ENCODE data around the gene CADM3. TPM values are rescaled to one million over a fixed set of nuclear protein-coding genes. Genes with fewer than 3 reads are reported as not detected.

CADM3 gene
- total and polyA plus RNA-seq, 2 donors, result 0.42 to 1.1 TPM

DNA sequence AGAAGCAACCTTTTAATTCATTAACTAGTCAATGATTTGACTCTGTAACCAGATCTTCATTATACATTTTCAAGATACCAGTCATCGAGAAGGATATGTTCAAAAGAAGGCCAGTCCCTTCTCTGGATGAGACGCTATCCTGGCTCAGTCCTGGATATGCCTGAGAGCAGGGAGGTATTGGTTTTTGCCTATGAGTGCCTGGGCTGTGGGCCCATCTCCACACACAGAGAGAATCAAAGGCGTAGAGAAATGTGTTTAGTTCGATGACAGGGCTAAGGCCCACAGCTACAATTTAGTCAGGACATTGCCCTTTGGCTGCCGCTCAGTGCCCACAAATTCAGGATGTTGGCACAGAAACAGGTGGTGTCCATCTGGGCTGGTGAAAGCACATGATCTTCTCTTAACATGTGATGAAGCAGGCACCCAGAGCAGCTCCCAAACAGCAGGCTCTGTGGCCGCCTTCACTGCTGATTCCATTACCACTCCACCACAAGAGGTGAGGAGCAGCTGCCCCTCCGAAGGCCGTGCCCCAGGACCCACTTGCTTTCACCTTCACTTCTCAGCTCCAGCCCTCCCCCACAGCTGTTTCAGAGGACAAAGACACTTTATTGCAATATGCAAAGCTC is 58.0 kb downstream of the CADM3 start:
- H3K4me1 ChIP-seq (ENCODE audit: control insufficient read depth in 2 of 2, insufficient read depth in 2 of 2, low read length in 2 of 2), result no peaks in the 10 kb centered on the region
- no peak overlapping the region for H3K4me3 ChIP-seq (ENCODE audit: low read length in 2 of 2)
- H3K27ac ChIP-seq (ENCODE audit: low read depth in 1 of 2, low read length in 1 of 2), result no peak overlapping the region
- no peak for DNase-seq (ENCODE audit: low read depth in 6 of 9, low spot score in 9 of 9)
- H3K36me3 ChIP-seq (ENCODE audit: control insufficient read depth in 2 of 2, insufficient read depth in 2 of 2, low read length in 1 of 2), result no peaks in the 10 kb centered on the region
- H3K27me3 ChIP-seq (ENCODE audit: control insufficient read depth in 2 of 2, insufficient read depth in 1 of 2, low read length in 1 of 2), result no peaks in the 10 kb centered on the region
- 95% methylated on average over 8 of the region's 8 CpGs for WGBS
- H3K9me3 ChIP-seq (ENCODE audit: control insufficient read depth in 2 of 2, insufficient read depth in 1 of 2, low read length in 1 of 2), result no peaks in the 10 kb centered on the region

- Histone ChIP-seq H3K27ac (ENCODE audit: low read depth in 1 of 2, low read length in 1 of 2) (no peak overlapping the region), H3K27me3 (ENCODE audit: control insufficient read depth in 2 of 2, insufficient read depth in 1 of 2, low read length in 1 of 2) (no peaks in the 10 kb centered on the region), H3K9me3 (ENCODE audit: control insufficient read depth in 2 of 2, insufficient read depth in 1 of 2, low read length in 1 of 2) (no peaks in the 10 kb centered on the region), H3K4me1 (ENCODE audit: control insufficient read depth in 2 of 2, insufficient read depth in 2 of 2, low read length in 2 of 2) (no peaks in the 10 kb centered on the region), H3K36me3 (ENCODE audit: control insufficient read depth in 2 of 2, insufficient read depth in 2 of 2, low read length in 1 of 2) (no peaks in the 10 kb centered on the region), H3K4me3 (ENCODE audit: low read length in 2 of 2) (no peak overlapping the region)
- WGBS, result 54% methylated on average over 1 of the region's 1 CpG
- DNase-seq (ENCODE audit: low read depth in 6 of 9, low spot score in 9 of 9), result no peak
Measured at GRCh38 chr1:159229896-159230295, 58.5 kb downstream of the CADM3 start.

- WGBS, result 84% methylated on average over 4 of the region's 4 CpGs
- H3K36me3 ChIP-seq (ENCODE audit: control insufficient read depth in 2 of 2, insufficient read depth in 2 of 2, low read length in 1 of 2), result no peaks in the 10 kb centered on the region
- H3K4me1 ChIP-seq (ENCODE audit: control insufficient read depth in 2 of 2, insufficient read depth in 2 of 2, low read length in 2 of 2), result no peaks in the 10 kb centered on the region
Measured at GRCh38 chr1:159239551-159240220, 68.3 kb downstream of the CADM3 start.

DNA sequence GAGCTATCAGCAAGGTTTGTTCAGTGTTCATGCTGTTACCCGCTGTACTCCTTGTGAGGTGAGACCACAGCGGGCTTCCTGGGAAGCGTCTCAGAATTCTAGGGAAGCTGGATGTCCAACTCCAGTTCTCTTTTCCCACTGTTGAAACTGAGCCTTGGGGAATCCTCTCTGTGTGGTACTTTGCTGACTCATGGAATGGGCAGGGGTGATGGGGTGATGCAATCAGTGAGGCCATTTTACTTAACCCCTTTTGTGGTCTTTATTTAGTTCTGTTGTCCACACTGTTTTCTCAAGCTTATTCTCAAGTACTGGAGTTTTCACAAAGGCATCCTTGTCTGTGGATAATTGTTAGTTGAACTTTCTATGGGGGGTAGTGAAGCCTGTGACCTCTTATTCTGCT is 75.9 kb downstream of the CADM3 start:
- no peaks in the 10 kb centered on the region for H3K4me1 ChIP-seq (ENCODE audit: control insufficient read depth in 2 of 2, insufficient read depth in 2 of 2, low read length in 2 of 2)
- no peak overlapping the region for H3K4me3 ChIP-seq (ENCODE audit: low read length in 2 of 2)
- DNase-seq (ENCODE audit: low read depth in 6 of 9, low spot score in 9 of 9), result no peak
- no peaks in the 10 kb centered on the region for H3K27me3 ChIP-seq (ENCODE audit: control insufficient read depth in 2 of 2, insufficient read depth in 1 of 2, low read length in 1 of 2)
- no peak overlapping the region for H3K27ac ChIP-seq (ENCODE audit: low read depth in 1 of 2, low read length in 1 of 2)
- H3K36me3 ChIP-seq (ENCODE audit: control insufficient read depth in 2 of 2, insufficient read depth in 2 of 2, low read length in 1 of 2), result no peaks in the 10 kb centered on the region
- peaks cover 0 to 9% of the 10 kb centered on the region in 2 donors for H3K9me3 ChIP-seq (ENCODE audit: control insufficient read depth in 2 of 2, insufficient read depth in 1 of 2, low read length in 1 of 2)
- WGBS, result 80% methylated on average over 3 of the region's 3 CpGs

More at GRCh38 chr1:159239551-159240220, 68.3 kb downstream of the CADM3 start:
- Histone ChIP-seq H3K27ac (ENCODE audit: low read depth in 1 of 2, low read length in 1 of 2) (no peak overlapping the region), H3K4me3 (ENCODE audit: low read length in 2 of 2) (no peak overlapping the region), H3K27me3 (ENCODE audit: control insufficient read depth in 2 of 2, insufficient read depth in 1 of 2, low read length in 1 of 2) (no peaks in the 10 kb centered on the region), H3K9me3 (ENCODE audit: control insufficient read depth in 2 of 2, insufficient read depth in 1 of 2, low read length in 1 of 2) (no peaks in the 10 kb centered on the region)
- no peak for DNase-seq (ENCODE audit: low read depth in 6 of 9, low spot score in 9 of 9)

DNA sequence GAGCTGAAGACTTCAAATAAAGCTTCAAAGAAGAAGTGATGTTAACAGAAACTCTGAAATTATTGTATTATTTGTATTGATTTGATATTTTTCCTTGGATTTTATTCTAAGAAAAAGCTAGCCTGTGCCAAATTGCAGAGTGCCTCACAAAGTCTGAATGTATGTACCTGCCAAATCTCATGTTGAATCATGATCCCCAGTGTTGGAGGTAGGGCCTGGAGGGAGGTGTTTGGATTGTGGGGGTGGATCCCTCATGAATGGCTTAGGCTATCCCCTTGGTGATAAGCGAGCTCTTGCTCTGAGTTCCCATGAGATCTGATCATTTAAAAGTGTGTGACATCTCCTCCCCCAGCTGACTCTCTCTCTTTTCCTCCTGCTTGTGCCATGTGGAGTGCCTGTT is 76.9 kb downstream of the CADM3 start:
- H3K4me1 ChIP-seq (ENCODE audit: control insufficient read depth in 2 of 2, insufficient read depth in 2 of 2, low read length in 2 of 2), result no peaks in the 10 kb centered on the region
- 88% methylated on average over 1 of the region's 1 CpG for WGBS
- no peak for DNase-seq (ENCODE audit: low read depth in 6 of 9, low spot score in 9 of 9)
- H3K4me3 ChIP-seq (ENCODE audit: low read length in 2 of 2), result no peak overlapping the region
- peaks cover 0 to 9% of the 10 kb centered on the region in 2 donors for H3K9me3 ChIP-seq (ENCODE audit: control insufficient read depth in 2 of 2, insufficient read depth in 1 of 2, low read length in 1 of 2)
- no peaks in the 10 kb centered on the region for H3K36me3 ChIP-seq (ENCODE audit: control insufficient read depth in 2 of 2, insufficient read depth in 2 of 2, low read length in 1 of 2)
- no peaks in the 10 kb centered on the region for H3K27me3 ChIP-seq (ENCODE audit: control insufficient read depth in 2 of 2, insufficient read depth in 1 of 2, low read length in 1 of 2)
- no peak overlapping the region for H3K27ac ChIP-seq (ENCODE audit: low read depth in 1 of 2, low read length in 1 of 2)

DNA sequence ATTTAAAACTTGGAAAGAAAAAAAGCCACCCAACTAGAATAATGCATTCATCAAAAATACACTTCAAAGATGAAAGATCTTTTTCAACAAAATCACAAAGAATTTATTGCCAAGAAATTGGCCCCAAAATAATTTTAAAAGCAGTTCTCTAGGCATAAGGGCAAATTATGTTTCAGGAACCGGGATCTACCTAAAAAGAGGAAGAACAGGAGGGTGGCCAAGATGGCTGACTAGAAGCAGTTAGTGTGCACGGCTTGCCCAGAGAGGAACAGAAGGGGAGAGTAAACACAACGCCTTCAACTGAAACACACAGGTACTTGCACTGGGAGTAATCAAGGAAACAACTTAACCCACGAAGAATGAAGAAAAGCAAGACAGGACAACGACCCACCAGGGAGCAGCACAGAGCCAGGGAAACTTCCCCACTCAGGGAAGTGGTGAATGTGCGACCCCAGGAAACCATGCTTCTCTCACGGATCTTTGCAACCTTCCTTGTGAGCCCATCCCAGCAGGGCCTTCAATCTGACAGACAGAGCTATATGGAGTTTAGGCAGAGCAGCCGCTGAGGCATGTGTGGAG is 79.3 kb downstream of the CADM3 start:
- H3K9me3 ChIP-seq (ENCODE audit: control insufficient read depth in 2 of 2, insufficient read depth in 1 of 2, low read length in 1 of 2), result peaks cover 0 to 9% of the 10 kb centered on the region in 2 donors
- H3K4me3 ChIP-seq (ENCODE audit: low read length in 2 of 2), result no peak overlapping the region
- WGBS, result 84% methylated on average over 8 of the region's 8 CpGs
- no peaks in the 10 kb centered on the region for H3K27me3 ChIP-seq (ENCODE audit: control insufficient read depth in 2 of 2, insufficient read depth in 1 of 2, low read length in 1 of 2)
- no peak overlapping the region for H3K27ac ChIP-seq (ENCODE audit: low read depth in 1 of 2, low read length in 1 of 2)
- no peaks in the 10 kb centered on the region for H3K4me1 ChIP-seq (ENCODE audit: control insufficient read depth in 2 of 2, insufficient read depth in 2 of 2, low read length in 2 of 2)
- DNase-seq (ENCODE audit: low read depth in 6 of 9, low spot score in 9 of 9), result no peak
- H3K36me3 ChIP-seq (ENCODE audit: control insufficient read depth in 2 of 2, insufficient read depth in 2 of 2, low read length in 1 of 2), result no peaks in the 10 kb centered on the region

Other genes with a start within 250 kb of the CADM3 start
- gene PYHIN1, start 240.1 kb upstream of the CADM3 start, total RNA-seq, result 8.6 TPM
- 3.2 TPM for gene PYHIN1, start 240.1 kb upstream of the CADM3 start, polyA plus RNA-seq
- gene IFI16, start 161.7 kb upstream of the CADM3 start, total RNA-seq, result 204 TPM
- gene IFI16, start 161.7 kb upstream of the CADM3 start, polyA plus RNA-seq, result 254 TPM
- 3.8 TPM for gene AIM2, start 94.8 kb upstream of the CADM3 start, total RNA-seq
- 7.6 TPM for gene AIM2, start 94.8 kb upstream of the CADM3 start, polyA plus RNA-seq
- 11.6 TPM for gene ACKR1, start 33.3 kb downstream of the CADM3 start, total RNA-seq
- 44.4 TPM for gene ACKR1, start 33.3 kb downstream of the CADM3 start, polyA plus RNA-seq
- 1.0 TPM for gene FCER1A, start 130.7 kb downstream of the CADM3 start, total RNA-seq
- 3.3 TPM for gene FCER1A, start 130.7 kb downstream of the CADM3 start, polyA plus RNA-seq